Measurements from ENCODE around the gene FECH.

The FECH gene

GRCh38 chr18:57630754-57631595 lies 44.5 kb upstream of the FECH start:
- Histone ChIP-seq H3K9ac (ENCODE audit: low read length) (peak overlapping the region; percentile 95), H3K36me3 (ENCODE audit: control insufficient read depth in 1 of 2, insufficient read depth in 2 of 2, low read depth in 1 of 2, low read length in 2 of 2) (no peaks in the 10 kb centered on the region), H3K27ac (ENCODE audit: low read length, poor library complexity, severe bottlenecking) (peak overlapping the region; percentile 76), H3K27me3 (ENCODE audit: control insufficient read depth in 1 of 2, insufficient read depth in 1 of 2, low read length in 2 of 2) (no peaks in the 10 kb centered on the region), H3K9me3 (ENCODE audit: control insufficient read depth, low read length) (no peaks in the 10 kb centered on the region), H3K4me1 (ENCODE audit: control insufficient read depth, insufficient read depth, low read depth, low read length) (peaks cover 6% of the 10 kb centered on the region), H3K14ac (ENCODE audit: low read length in 2 of 2) (no peak overlapping the region), H4K8ac (ENCODE audit: low read length) (peak overlapping the region; percentile 27), H2BK15ac (ENCODE audit: low read depth, poor library complexity, severe bottlenecking) (no peak overlapping the region), H3K4me2 (ENCODE audit: low read length, poor library complexity, severe bottlenecking) (peak overlapping the region; percentile 38), H2BK5ac (ENCODE audit: low read depth, low read length, poor library complexity, severe bottlenecking) (peak overlapping the region; percentile 4), H3K79me1 (replicated peaks; ENCODE audit: low read length, poor library complexity, severe bottlenecking) (no peaks in the 10 kb centered on the region), H3K4ac (ENCODE audit: low read depth in 1 of 2, low read length in 2 of 2) (peak overlapping the region in 1 of 2 experiments; percentile 79), H2AK5ac (ENCODE audit: low read length, severe bottlenecking) (no peak overlapping the region), H3K18ac (ENCODE audit: low read depth in 1 of 2, low read length in 2 of 2) (peak overlapping the region; percentile 60 to 82), H4K91ac (ENCODE audit: low read length) (no peak overlapping the region), H2BK120ac (ENCODE audit: low read depth, low read length) (no peak overlapping the region), H3K4me3 (ENCODE audit: insufficient read depth in 1 of 2, low read depth in 1 of 2, low read length in 2 of 2) (peak overlapping the region; percentile 43 to 91), H2BK12ac (ENCODE audit: low read length in 2 of 2) (no peak overlapping the region), H2AFZ (ENCODE audit: low read depth, low read length) (peak overlapping the region; percentile 51), H3K23ac (ENCODE audit: low read length in 2 of 2) (no peak overlapping the region)
- 71% methylated on average over 7 of the region's 13 CpGs for WGBS
- no peak for DNase-seq

- Histone ChIP-seq H4K91ac (ENCODE audit: low read length) (peak overlapping the region; percentile 53), H3K4me2 (ENCODE audit: low read length, poor library complexity, severe bottlenecking) (peak overlapping the region; percentile 42), H3K4me1 (ENCODE audit: control insufficient read depth, insufficient read depth, low read depth, low read length) (peaks cover 5% of the 10 kb centered on the region), H3K36me3 (ENCODE audit: control insufficient read depth in 1 of 2, insufficient read depth in 2 of 2, low read depth in 1 of 2, low read length in 2 of 2) (no peaks in the 10 kb centered on the region), H2BK120ac (ENCODE audit: low read depth, low read length) (peak overlapping the region; percentile 11), H3K18ac (ENCODE audit: low read depth in 1 of 2, low read length in 2 of 2) (peak overlapping the region in 1 of 2 experiments; percentile 92), H3K23ac (ENCODE audit: low read length in 2 of 2) (no peak overlapping the region), H3K4ac (ENCODE audit: low read depth in 1 of 2, low read length in 2 of 2) (peak overlapping the region in 1 of 2 experiments; percentile 79), H3K79me1 (replicated peaks; ENCODE audit: low read length, poor library complexity, severe bottlenecking) (no peaks in the 10 kb centered on the region), H2BK12ac (ENCODE audit: low read length in 2 of 2) (no peak overlapping the region), H2BK5ac (ENCODE audit: low read depth, low read length, poor library complexity, severe bottlenecking) (no peak overlapping the region), H3K14ac (ENCODE audit: low read length in 2 of 2) (peak overlapping the region in 1 of 2 experiments; percentile 99), H2BK15ac (ENCODE audit: low read depth, poor library complexity, severe bottlenecking) (no peak overlapping the region), H3K4me3 (ENCODE audit: insufficient read depth in 1 of 2, low read depth in 1 of 2, low read length in 2 of 2) (peak overlapping the region; percentile 43 to 91), H4K8ac (ENCODE audit: low read length) (peak overlapping the region; percentile 79), H2AK5ac (ENCODE audit: low read length, severe bottlenecking) (no peak overlapping the region), H3K9me3 (ENCODE audit: control insufficient read depth, low read length) (no peaks in the 10 kb centered on the region), H3K27ac (ENCODE audit: low read length, poor library complexity, severe bottlenecking) (peak overlapping the region; percentile 76), H2AFZ (ENCODE audit: low read depth, low read length) (peak overlapping the region; percentile 91), H3K9ac (ENCODE audit: low read length) (peak overlapping the region; percentile 95), H3K27me3 (ENCODE audit: control insufficient read depth in 1 of 2, insufficient read depth in 1 of 2, low read length in 2 of 2) (no peaks in the 10 kb centered on the region)
- DNase-seq, result peak; percentile 93
- WGBS, result 14% methylated on average over 51 of the region's 52 CpGs
Observed at GRCh38 chr18:57630002-57630753, 43.7 kb upstream of the FECH start.

GRCh38 chr18:57629422-57629821 lies 42.9 kb upstream of the FECH start:
- Histone ChIP-seq H2AK5ac (ENCODE audit: low read length, severe bottlenecking) (peak overlapping the region; percentile 0), H2BK15ac (ENCODE audit: low read depth, poor library complexity, severe bottlenecking) (no peak overlapping the region), H3K23ac (ENCODE audit: low read length in 2 of 2) (no peak overlapping the region), H3K4me3 (ENCODE audit: insufficient read depth in 1 of 2, low read depth in 1 of 2, low read length in 2 of 2) (peak overlapping the region in 1 of 2 experiments; percentile 91), H3K9ac (ENCODE audit: low read length) (peak overlapping the region; percentile 95), H4K91ac (ENCODE audit: low read length) (no peak overlapping the region), H3K79me1 (replicated peaks; ENCODE audit: low read length, poor library complexity, severe bottlenecking) (no peaks in the 10 kb centered on the region), H3K4me2 (ENCODE audit: low read length, poor library complexity, severe bottlenecking) (no peak overlapping the region), H2BK5ac (ENCODE audit: low read depth, low read length, poor library complexity, severe bottlenecking) (no peak overlapping the region), H3K27me3 (ENCODE audit: control insufficient read depth in 1 of 2, insufficient read depth in 1 of 2, low read length in 2 of 2) (no peaks in the 10 kb centered on the region), H3K9me3 (ENCODE audit: control insufficient read depth, low read length) (no peaks in the 10 kb centered on the region), H3K27ac (ENCODE audit: low read length, poor library complexity, severe bottlenecking) (no peak overlapping the region), H2BK120ac (ENCODE audit: low read depth, low read length) (no peak overlapping the region), H3K14ac (ENCODE audit: low read length in 2 of 2) (no peak overlapping the region), H3K4ac (ENCODE audit: low read depth in 1 of 2, low read length in 2 of 2) (no peak overlapping the region), H2BK12ac (ENCODE audit: low read length in 2 of 2) (no peak overlapping the region), H4K8ac (ENCODE audit: low read length) (peak overlapping the region; percentile 58), H3K36me3 (ENCODE audit: control insufficient read depth in 1 of 2, insufficient read depth in 2 of 2, low read depth in 1 of 2, low read length in 2 of 2) (no peaks in the 10 kb centered on the region), H3K4me1 (ENCODE audit: control insufficient read depth, insufficient read depth, low read depth, low read length) (peaks cover 5% of the 10 kb centered on the region), H2AFZ (ENCODE audit: low read depth, low read length) (no peak overlapping the region), H3K18ac (ENCODE audit: low read depth in 1 of 2, low read length in 2 of 2) (no peak overlapping the region)
- WGBS, result 98% methylated on average over 9 of the region's 9 CpGs
- no peak for DNase-seq

GRCh38 chr18:57627488-57627887 lies 41.0 kb upstream of the FECH start:
- no peak overlapping the region for H3K9ac ChIP-seq (ENCODE audit: low read length)
- H3K9me3 ChIP-seq (ENCODE audit: control insufficient read depth, low read length), result no peaks in the 10 kb centered on the region
- H2BK5ac ChIP-seq (ENCODE audit: low read depth, low read length, poor library complexity, severe bottlenecking), result no peak overlapping the region
- WGBS, result 80% methylated on average over 5 of the region's 5 CpGs
- H3K4me3 ChIP-seq (ENCODE audit: insufficient read depth in 1 of 2, low read depth in 1 of 2, low read length in 2 of 2), result no peak overlapping the region
- no peak overlapping the region for H3K14ac ChIP-seq (ENCODE audit: low read length in 2 of 2)
- H2AK5ac ChIP-seq (ENCODE audit: low read length, severe bottlenecking), result no peak overlapping the region
- no peak overlapping the region for H3K4me2 ChIP-seq (ENCODE audit: low read length, poor library complexity, severe bottlenecking)
- H3K36me3 ChIP-seq (ENCODE audit: control insufficient read depth in 1 of 2, insufficient read depth in 2 of 2, low read depth in 1 of 2, low read length in 2 of 2), result no peaks in the 10 kb centered on the region
- H2AFZ ChIP-seq (ENCODE audit: low read depth, low read length), result no peak overlapping the region
- no peak overlapping the region for H3K18ac ChIP-seq (ENCODE audit: low read depth in 1 of 2, low read length in 2 of 2)
- H2BK12ac ChIP-seq (ENCODE audit: low read length in 2 of 2), result no peak overlapping the region
- no peak overlapping the region for H3K23ac ChIP-seq (ENCODE audit: low read length in 2 of 2)
- DNase-seq, result no peak
- H3K27ac ChIP-seq (ENCODE audit: low read length, poor library complexity, severe bottlenecking), result peak overlapping the region; percentile 30
- no peak overlapping the region for H3K4ac ChIP-seq (ENCODE audit: low read depth in 1 of 2, low read length in 2 of 2)
- H2BK120ac ChIP-seq (ENCODE audit: low read depth, low read length), result no peak overlapping the region
- no peak overlapping the region for H4K8ac ChIP-seq (ENCODE audit: low read length)
- no peaks in the 10 kb centered on the region for H3K27me3 ChIP-seq (ENCODE audit: control insufficient read depth in 1 of 2, insufficient read depth in 1 of 2, low read length in 2 of 2)
- no peaks in the 10 kb centered on the region for H3K79me1 ChIP-seq (replicated peaks; ENCODE audit: low read length, poor library complexity, severe bottlenecking)
- H2BK15ac ChIP-seq (ENCODE audit: low read depth, poor library complexity, severe bottlenecking), result no peak overlapping the region
- no peak overlapping the region for H4K91ac ChIP-seq (ENCODE audit: low read length)
- H3K4me1 ChIP-seq (ENCODE audit: control insufficient read depth, insufficient read depth, low read depth, low read length), result peaks cover 5% of the 10 kb centered on the region
